SK-N-SH (cell line): ENCODE data around the gene ANO2.

ENCODE experiments used
- TF ChIP-seq, protein P1 (sequence below): IDR thresholded peaks from 2 replicates; pipeline ENCODE4 v1.4.0; 2012; ENCODE audit warnings: low read depth
- TF ChIP-seq, protein P2 (sequence below): fragments of 200-600 bp; sonication (generic); IDR thresholded peaks from 2 replicates; pipeline ENCODE4 v1.6.1; 2017; ENCODE audit warnings: antibody characterized with exemption, mild to moderate bottlenecking, moderate library complexity

DNA sequence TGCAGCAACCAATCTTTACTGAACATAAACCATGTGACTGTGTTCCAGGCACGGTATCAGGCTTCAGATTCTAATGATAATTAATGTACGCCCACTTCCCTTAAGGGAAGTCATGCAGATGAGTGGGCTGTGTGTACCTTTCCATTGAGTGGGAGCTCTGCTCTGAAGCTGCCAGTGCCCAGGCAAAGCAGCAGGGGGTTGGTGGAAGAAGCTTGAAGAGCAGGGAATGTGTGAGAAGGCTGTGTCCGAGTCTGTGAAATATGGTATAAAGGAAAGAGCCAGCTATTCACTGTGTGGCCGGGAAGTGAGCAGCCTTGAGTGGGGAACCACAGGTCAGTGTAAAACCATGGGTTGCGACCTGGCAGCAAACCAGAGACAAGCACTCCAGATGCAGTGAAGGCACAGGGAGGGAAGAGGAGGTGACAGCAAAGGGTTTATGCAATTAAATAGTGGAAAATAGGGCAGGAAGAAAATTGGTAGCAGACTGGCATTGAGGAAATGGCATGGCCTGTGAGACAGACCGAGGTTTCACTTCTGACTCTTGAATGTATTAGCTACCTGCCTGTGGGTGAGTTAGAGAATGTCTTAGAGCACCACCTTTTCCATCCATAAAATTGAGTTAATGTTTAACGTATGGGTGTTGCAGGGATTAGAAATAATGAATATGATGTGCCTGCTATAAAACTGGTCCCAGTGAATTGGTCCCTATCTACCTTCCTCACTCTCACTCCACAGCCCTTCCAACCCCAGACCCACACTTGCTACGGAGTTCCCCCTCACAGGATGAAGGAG, 396.7 kb downstream of the ANO2 start:
- TF ChIP-seq, protein P1, sequence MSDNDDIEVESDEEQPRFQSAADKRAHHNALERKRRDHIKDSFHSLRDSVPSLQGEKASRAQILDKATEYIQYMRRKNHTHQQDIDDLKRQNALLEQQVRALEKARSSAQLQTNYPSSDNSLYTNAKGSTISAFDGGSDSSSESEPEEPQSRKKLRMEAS, result no peak
- TF ChIP-seq, protein P2, sequence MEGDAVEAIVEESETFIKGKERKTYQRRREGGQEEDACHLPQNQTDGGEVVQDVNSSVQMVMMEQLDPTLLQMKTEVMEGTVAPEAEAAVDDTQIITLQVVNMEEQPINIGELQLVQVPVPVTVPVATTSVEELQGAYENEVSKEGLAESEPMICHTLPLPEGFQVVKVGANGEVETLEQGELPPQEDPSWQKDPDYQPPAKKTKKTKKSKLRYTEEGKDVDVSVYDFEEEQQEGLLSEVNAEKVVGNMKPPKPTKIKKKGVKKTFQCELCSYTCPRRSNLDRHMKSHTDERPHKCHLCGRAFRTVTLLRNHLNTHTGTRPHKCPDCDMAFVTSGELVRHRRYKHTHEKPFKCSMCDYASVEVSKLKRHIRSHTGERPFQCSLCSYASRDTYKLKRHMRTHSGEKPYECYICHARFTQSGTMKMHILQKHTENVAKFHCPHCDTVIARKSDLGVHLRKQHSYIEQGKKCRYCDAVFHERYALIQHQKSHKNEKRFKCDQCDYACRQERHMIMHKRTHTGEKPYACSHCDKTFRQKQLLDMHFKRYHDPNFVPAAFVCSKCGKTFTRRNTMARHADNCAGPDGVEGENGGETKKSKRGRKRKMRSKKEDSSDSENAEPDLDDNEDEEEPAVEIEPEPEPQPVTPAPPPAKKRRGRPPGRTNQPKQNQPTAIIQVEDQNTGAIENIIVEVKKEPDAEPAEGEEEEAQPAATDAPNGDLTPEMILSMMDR, result no peak
